IPS-18c (cell line): ENCODE data around the gene RALGPS1.

Experiments used
- H3K4me3 ChIP-seq: 2 replicates; pipeline ENCODE4 v1.7.0; 2013; ENCODE audit warnings: low read depth, mild to moderate bottlenecking, low read length, moderate library complexity; ENCODE audit not compliant: insufficient read depth
- H3K9me3 ChIP-seq: one replicate; pipeline ENCODE4 v1.6.1; 2013; ENCODE audit warnings: mild to moderate bottlenecking, low read length, moderate library complexity; ENCODE audit not compliant: control insufficient read depth, insufficient read depth

RALGPS1 gene

GRCh38 chr9:127123064-127123890 is 208.7 kb downstream of the RALGPS1 start:
- Histone ChIP-seq H3K9me3 (no peaks in the 10 kb centered on the region), H3K4me3 (peak overlapping the region; percentile 67; the same call in 1 of the 2 replicates)

- Histone ChIP-seq H3K9me3 (no peaks in the 10 kb centered on the region), H3K4me3 (no peak overlapping the region)
Measured at GRCh38 chr9:127124111-127124531, 209.5 kb downstream of the RALGPS1 start.

GRCh38 chr9:127124792-127125191 is 210.2 kb downstream of the RALGPS1 start:
- Histone ChIP-seq H3K4me3 (no peak overlapping the region), H3K9me3 (no peaks in the 10 kb centered on the region)

GRCh38 chr9:127126971-127127370 is 212.4 kb downstream of the RALGPS1 start:
- no peaks in the 10 kb centered on the region for H3K9me3 ChIP-seq
- no peak overlapping the region for H3K4me3 ChIP-seq

GRCh38 chr9:127128341-127129072 is 213.9 kb downstream of the RALGPS1 start:
- Histone ChIP-seq H3K4me3 (no peak overlapping the region), H3K9me3 (no peaks in the 10 kb centered on the region)

GRCh38 chr9:127129073-127129717 is 214.6 kb downstream of the RALGPS1 start:
- Histone ChIP-seq H3K9me3 (no peaks in the 10 kb centered on the region), H3K4me3 (no peak overlapping the region)

- no peaks in the 10 kb centered on the region for H3K9me3 ChIP-seq
- no peak overlapping the region for H3K4me3 ChIP-seq
Measured at GRCh38 chr9:127129718-127130085, 215.1 kb downstream of the RALGPS1 start.

GRCh38 chr9:127130235-127130634 is 215.7 kb downstream of the RALGPS1 start:
- Histone ChIP-seq H3K4me3 (no peak overlapping the region), H3K9me3 (no peaks in the 10 kb centered on the region)

- no peak overlapping the region for H3K4me3 ChIP-seq
- H3K9me3 ChIP-seq, result no peaks in the 10 kb centered on the region
Measured at GRCh38 chr9:127130661-127131538, 216.3 kb downstream of the RALGPS1 start.

GRCh38 chr9:127131871-127132270 is 217.3 kb downstream of the RALGPS1 start:
- H3K9me3 ChIP-seq, result no peaks in the 10 kb centered on the region
- H3K4me3 ChIP-seq, result no peak overlapping the region

GRCh38 chr9:127132375-127132774 is 217.8 kb downstream of the RALGPS1 start:
- no peaks in the 10 kb centered on the region for H3K9me3 ChIP-seq
- no peak overlapping the region for H3K4me3 ChIP-seq

GRCh38 chr9:127132921-127133647 is 218.5 kb downstream of the RALGPS1 start:
- no peak overlapping the region for H3K4me3 ChIP-seq

GRCh38 chr9:127133739-127134167 is 219.2 kb downstream of the RALGPS1 start:
- no peak overlapping the region for H3K4me3 ChIP-seq
- H3K9me3 ChIP-seq, result no peaks in the 10 kb centered on the region

More at GRCh38 chr9:127132921-127133647, 218.5 kb downstream of the RALGPS1 start:
- H3K9me3 ChIP-seq, result no peaks in the 10 kb centered on the region

GRCh38 chr9:127135056-127135745 is 220.6 kb downstream of the RALGPS1 start:
- Histone ChIP-seq H3K4me3 (no peak overlapping the region), H3K9me3 (no peaks in the 10 kb centered on the region)

GRCh38 chr9:127136081-127136879 is 221.7 kb downstream of the RALGPS1 start:
- Histone ChIP-seq H3K4me3 (no peak overlapping the region), H3K9me3 (no peaks in the 10 kb centered on the region)
